Glomerular visceral epithelial cell (primary cell): ENCODE data around the gene FAM228A.

Experiments
- DNase-seq: peaks from one replicate; pipeline ENCODE4 v3.0.0-alpha.2; 2016; ENCODE audit errors: extremely low spot score

Gene FAM228A

DNA sequence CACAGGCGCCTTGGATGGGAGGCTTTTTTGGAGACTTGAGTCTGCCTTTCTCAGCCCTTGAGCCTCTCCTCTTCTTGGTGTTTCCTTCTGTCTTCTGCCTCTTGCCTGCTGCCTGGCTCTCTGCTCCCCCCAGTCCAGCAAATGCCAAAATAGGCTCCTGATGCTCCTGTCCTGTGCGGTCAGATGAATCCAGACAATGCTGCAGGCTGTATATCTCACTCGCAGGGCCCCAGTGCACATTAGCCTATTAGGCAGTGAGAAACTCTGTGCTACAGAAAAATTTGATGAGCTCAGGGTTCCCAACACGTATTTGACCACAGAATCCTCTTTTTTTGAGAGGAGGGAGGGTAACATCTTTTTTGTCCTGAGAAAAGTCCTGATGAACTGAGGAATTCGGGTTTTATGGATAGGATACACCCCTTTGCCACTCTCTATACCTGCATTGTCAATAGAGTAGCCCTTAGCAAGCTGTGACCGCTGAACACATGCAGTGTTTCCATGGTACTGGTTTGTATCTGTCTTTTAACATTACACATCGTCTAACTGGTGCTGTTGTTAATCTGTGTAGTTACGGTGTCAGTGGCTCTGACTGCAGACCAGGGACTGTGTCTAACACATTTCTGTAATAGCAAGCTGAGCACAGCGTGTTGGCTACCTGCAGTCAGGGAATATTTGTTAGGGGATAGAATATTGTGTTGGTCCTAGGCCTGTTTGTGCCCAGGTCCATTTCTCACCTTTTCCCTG lies 50.8 kb downstream of the FAM228A start:
- no peak for DNase-seq

- DNase-seq, result no peak
These were observed 53.6 kb downstream of the FAM228A start for GRCh38 chr2:24228470-24228869.

- DNase-seq, result no peak
These were observed 56.6 kb downstream of the FAM228A start for GRCh38 chr2:24231461-24231881.

DNA sequence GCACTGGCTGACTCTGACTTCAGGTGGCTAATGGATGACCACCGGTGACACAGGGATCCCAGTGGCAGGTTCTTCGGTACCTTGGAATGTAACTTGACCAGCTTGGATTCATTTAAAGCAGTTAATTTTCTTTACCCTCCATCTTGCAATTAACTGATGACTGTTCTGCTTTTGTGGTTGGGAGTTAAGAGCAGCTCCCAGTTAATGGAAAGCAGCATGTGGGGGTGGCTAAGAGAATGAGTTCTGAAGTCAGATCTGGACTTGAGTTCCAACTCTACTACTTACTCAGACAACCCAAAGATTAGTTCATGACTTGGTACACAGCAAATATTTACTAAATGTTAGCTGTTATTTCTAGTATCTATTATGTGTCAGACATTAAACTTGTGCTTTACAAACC lies 58.5 kb downstream of the FAM228A start:
- no peak for DNase-seq

DNA sequence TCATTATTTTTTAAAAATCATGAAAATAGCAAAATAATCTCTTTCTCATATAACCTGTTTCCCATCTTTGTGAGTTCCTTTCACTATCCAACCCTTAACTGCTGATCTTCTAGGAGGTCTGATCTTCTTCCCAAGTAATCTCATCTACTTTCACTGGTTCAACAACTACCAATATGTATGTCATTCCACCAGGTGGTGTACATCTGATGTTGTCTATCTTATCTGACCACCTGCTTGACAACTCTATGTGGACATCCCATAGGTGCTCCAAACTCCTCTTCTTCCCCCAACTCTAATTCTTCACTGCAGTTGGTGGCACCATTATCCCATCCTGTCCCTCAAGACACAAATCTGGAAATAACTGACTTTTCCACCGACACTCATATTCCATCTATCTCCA lies 62.5 kb downstream of the FAM228A start:
- no peak for DNase-seq

GRCh38 chr2:24238158-24238557 lies 63.3 kb downstream of the FAM228A start:
- DNase-seq, result no peak

- no peak for DNase-seq
These were observed 64.7 kb downstream of the FAM228A start for GRCh38 chr2:24239553-24239952.
